HepG2 (cell line): ENCODE results near the gene MGLL. TPM values are rescaled to one million over a fixed set of nuclear protein-coding genes. Genes with fewer than 3 reads are reported as not detected.

Experiments
- ETS1 ChIP-seq: sonication (generic); formaldehyde crosslinking; IDR thresholded peaks from 2 replicates; pipeline ENCODE4 v1.4.0; 2020; ENCODE audit warnings: missing genetic modification reagents
- KIAA2018 ChIP-seq: sonication (generic); formaldehyde crosslinking; IDR thresholded peaks from 2 replicates; pipeline ENCODE4 v1.5.0; 2020; ENCODE audit warnings: mild to moderate bottlenecking, missing genetic modification reagents, borderline replicate concordance
- MATR3 ChIP-seq: sonication (generic); formaldehyde crosslinking; IDR thresholded peaks from 2 replicates; pipeline ENCODE4 v1.4.0; 2020; ENCODE audit warnings: missing genetic modification reagents
- RFX5 ChIP-seq: IDR thresholded peaks from 2 replicates; pipeline ENCODE4 v1.6.1; 2011; ENCODE audit warnings: low read depth, low read length, improper control_type of control experiment
- ZMAT5 ChIP-seq: sonication (generic); formaldehyde crosslinking; IDR thresholded peaks from 2 replicates; pipeline ENCODE4 v1.5.0; 2020; ENCODE audit warnings: mild to moderate bottlenecking, low read depth, missing genetic modification reagents, borderline replicate concordance
- ZMYM2 ChIP-seq: sonication (generic); formaldehyde crosslinking; IDR thresholded peaks from 2 replicates; pipeline ENCODE4 v1.8.0; 2022; ENCODE audit warnings: mild to moderate bottlenecking, missing genetic modification reagents
- ZNF326 ChIP-seq: sonication (generic); formaldehyde crosslinking; IDR thresholded peaks from 2 replicates; pipeline ENCODE4 v1.4.0; 2020; ENCODE audit warnings: missing genetic modification reagents, borderline replicate concordance
- ZNF687 ChIP-seq: sonication (generic); formaldehyde crosslinking; IDR thresholded peaks from 2 replicates; pipeline ENCODE4 v1.5.1; 2020; ENCODE audit warnings: mild to moderate bottlenecking, missing genetic modification reagents, moderate library complexity
- ZSCAN20 ChIP-seq: sonication (generic); formaldehyde crosslinking; IDR thresholded peaks from 2 replicates; pipeline ENCODE4 v1.4.0; 2020; ENCODE audit warnings: missing genetic modification reagents, mild to moderate bottlenecking, borderline replicate concordance
- polyA plus RNA-seq, 8 experiments: library from polyadenylated mRNA; depleted of rRNA in 3 of 8; stranded (reverse) in 7 of 8; unstranded in 1 of 8; fragments of >200 nt; fragmentation: Illumina TruSeq in 4 of 8; extraction: Trizol in 4 of 8; gene quantifications; 2 replicates each; pipeline versions ENCODE4 v1.2.1 to v1.2.3, GENCODE V29; 2011 to 2016; ENCODE audit warnings: low read depth in 4 of 8, missing spikeins in 1 of 8, mixed read lengths in 1 of 8; ENCODE audit not compliant: insufficient read depth in 1 of 8
- total RNA-seq, 5 experiments: library from RNA; depleted of rRNA; stranded (reverse); fragments of >200 nt; fragmentation: Illumina TruSeq; extraction: Trizol; gene quantifications; 2 replicates each; pipeline ENCODE4 v1.2.3, GENCODE V29; 2016; ENCODE audit warnings: low read depth in 1 of 5

The MGLL gene
- total and polyA plus RNA-seq, 2 of the 13 experiments (the other 11 are each of a cell fraction or from before 2014, with no cell fraction given) = not detected

GRCh38 chr3:127858521-127858920 is 36.2 kb upstream of the MGLL start (continued):
- TF ChIP-seq ZNF687 (no peak), ZSCAN20 (CRISPR knock-in tag) (no peak), ZMYM2 (CRISPR knock-in tag) (no peak), KIAA2018 (CRISPR knock-in tag) (no peak), ZNF326 (CRISPR knock-in tag) (no peak), MATR3 (CRISPR knock-in tag) (no peak), ETS1 (no peak), RFX5 (no peak), ZMAT5 (CRISPR knock-in tag) (no peak)
